ENCODE results near the gene RASL11A.

The RASL11A gene

GRCh38 chr13:27274631-27275030, 4.0 kb downstream of the RASL11A start:
- no peak for TF ChIP-seq CTCF (IDR thresholded peaks at IDR 0.05; ENCODE audit: insufficient read depth, low read depth, low read length, missing control alignments)
- no peak for DNase-seq (ENCODE audit: low read depth)
- H3K4me3 ChIP-seq (ENCODE audit: low read depth, low read length), result no peak overlapping the region

GRCh38 chr13:27276188-27276587, 5.6 kb downstream of the RASL11A start:
- TF ChIP-seq CTCF (IDR thresholded peaks at IDR 0.05; ENCODE audit: insufficient read depth, low read depth, low read length, missing control alignments), result no peak
- H3K4me3 ChIP-seq (ENCODE audit: low read depth, low read length), result no peak overlapping the region
- DNase-seq (ENCODE audit: low read depth), result no peak

- TF ChIP-seq CTCF (IDR thresholded peaks at IDR 0.05; ENCODE audit: insufficient read depth, low read depth, low read length, missing control alignments), result no peak
- DNase-seq (ENCODE audit: low read depth), result no peak
- H3K4me3 ChIP-seq (ENCODE audit: low read depth, low read length), result no peak overlapping the region
These were observed 8.9 kb downstream of the RASL11A start for GRCh38 chr13:27279506-27279905.

- no peak for TF ChIP-seq CTCF (IDR thresholded peaks at IDR 0.05; ENCODE audit: insufficient read depth, low read depth, low read length, missing control alignments)
- DNase-seq (ENCODE audit: low read depth), result no peak
- no peak overlapping the region for H3K4me3 ChIP-seq (ENCODE audit: low read depth, low read length)
These were observed 9.5 kb downstream of the RASL11A start for GRCh38 chr13:27280009-27280656.

GRCh38 chr13:27280841-27281240, 10.2 kb downstream of the RASL11A start:
- DNase-seq (ENCODE audit: low read depth), result no peak
- no peak for TF ChIP-seq CTCF (IDR thresholded peaks at IDR 0.05; ENCODE audit: insufficient read depth, low read depth, low read length, missing control alignments)

GRCh38 chr13:27281420-27281819, 10.8 kb downstream of the RASL11A start:
- no peak for TF ChIP-seq CTCF (IDR thresholded peaks at IDR 0.05; ENCODE audit: insufficient read depth, low read depth, low read length, missing control alignments)
- no peak overlapping the region for H3K4me3 ChIP-seq (ENCODE audit: low read depth, low read length)
- no peak for DNase-seq (ENCODE audit: low read depth)

More at GRCh38 chr13:27280841-27281240, 10.2 kb downstream of the RASL11A start:
- no peak overlapping the region for H3K4me3 ChIP-seq (ENCODE audit: low read depth, low read length)

- TF ChIP-seq CTCF (IDR thresholded peaks at IDR 0.05; ENCODE audit: insufficient read depth, low read depth, low read length, missing control alignments), result peak; percentile 44
- DNase-seq (ENCODE audit: low read depth), result peak; percentile 51
- H3K4me3 ChIP-seq (ENCODE audit: low read depth, low read length), result no peak overlapping the region
These were observed 13.4 kb downstream of the RASL11A start for GRCh38 chr13:27283906-27284493.

Data from GM12865 (cell line).